ENCODE data around the gene PPIAL4G.
"Not testable (repeated sequence)": the region's sequence is repeated elsewhere in the genome, so short reads cannot be mapped to it uniquely, and the experiment has no call there.

DNA sequence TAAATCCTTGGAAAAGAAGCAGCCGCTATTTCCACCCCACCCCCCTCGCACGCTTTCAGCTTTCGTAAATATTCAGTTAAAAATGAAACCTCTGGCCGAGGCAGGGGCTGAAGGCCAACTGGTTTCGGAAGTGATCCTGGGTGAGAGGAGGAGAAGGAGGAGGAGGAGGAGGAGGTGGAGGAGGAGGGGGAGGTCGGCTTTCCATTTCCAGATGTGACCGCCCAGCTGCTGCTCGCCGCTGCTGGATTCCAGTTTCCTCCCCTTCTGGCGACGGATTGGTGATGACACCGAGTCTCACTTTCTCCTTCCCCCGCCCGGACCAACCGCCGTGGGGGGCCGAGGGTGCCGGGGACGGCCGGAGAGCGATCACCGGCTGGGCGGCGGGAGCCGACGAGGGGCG, 23.4 kb downstream of the PPIAL4G start:
- TF ChIP-seq CTCF (conservative IDR thresholded peaks at IDR 0.05); ZFX (IDR thresholded peaks at IDR 0.05): not testable (repeated sequence)
